Astrocyte of the spinal cord (primary cell): ENCODE measurements around the gene CCNH.

Source experiments
- DNase-seq: peaks from one replicate; pipeline ENCODE4 v3.0.0; 2011; ENCODE audit warnings: low read depth, low spot score
- H3K4me3 ChIP-seq: 2 replicates; pipeline ENCODE4 v1.5.1; 2011; ENCODE audit warnings: low read depth, mild to moderate bottlenecking, low read length, moderate library complexity
- in situ Hi-C: cut with HindIII; loops from 2 replicates; pipeline ENCODE4 v1.10.0; 2017; ENCODE audit warnings: low sequenced_read_pairs
- TF ChIP-seq, protein P1 (sequence below): IDR thresholded peaks from 2 replicates; pipeline ENCODE4 v1.5.1; 2012; ENCODE audit warnings: low read depth, mild to moderate bottlenecking, low read length, inconsistent platforms

CCNH gene

DNA sequence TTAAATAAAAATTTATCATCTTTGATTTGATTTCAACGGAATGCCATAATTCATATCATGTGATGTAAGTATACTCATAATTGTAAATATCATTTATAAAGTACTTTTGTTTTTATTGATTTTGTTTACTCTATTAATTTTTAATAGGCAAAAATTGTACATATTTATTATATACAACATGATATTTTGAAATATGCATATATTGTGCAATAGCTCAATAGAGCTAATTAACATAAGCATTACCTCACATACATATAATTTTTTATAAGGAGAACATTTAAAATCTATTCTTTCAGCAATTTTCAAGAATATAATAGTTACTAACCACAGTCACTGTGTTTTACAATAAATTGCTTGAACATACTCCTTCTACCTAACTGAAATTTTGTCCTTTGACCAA, 25.0 kb upstream of the CCNH start:
- in situ Hi-C loops: no loop called here
- no peak for DNase-seq
- no peak overlapping the region for H3K4me3 ChIP-seq
- TF ChIP-seq, protein P1, sequence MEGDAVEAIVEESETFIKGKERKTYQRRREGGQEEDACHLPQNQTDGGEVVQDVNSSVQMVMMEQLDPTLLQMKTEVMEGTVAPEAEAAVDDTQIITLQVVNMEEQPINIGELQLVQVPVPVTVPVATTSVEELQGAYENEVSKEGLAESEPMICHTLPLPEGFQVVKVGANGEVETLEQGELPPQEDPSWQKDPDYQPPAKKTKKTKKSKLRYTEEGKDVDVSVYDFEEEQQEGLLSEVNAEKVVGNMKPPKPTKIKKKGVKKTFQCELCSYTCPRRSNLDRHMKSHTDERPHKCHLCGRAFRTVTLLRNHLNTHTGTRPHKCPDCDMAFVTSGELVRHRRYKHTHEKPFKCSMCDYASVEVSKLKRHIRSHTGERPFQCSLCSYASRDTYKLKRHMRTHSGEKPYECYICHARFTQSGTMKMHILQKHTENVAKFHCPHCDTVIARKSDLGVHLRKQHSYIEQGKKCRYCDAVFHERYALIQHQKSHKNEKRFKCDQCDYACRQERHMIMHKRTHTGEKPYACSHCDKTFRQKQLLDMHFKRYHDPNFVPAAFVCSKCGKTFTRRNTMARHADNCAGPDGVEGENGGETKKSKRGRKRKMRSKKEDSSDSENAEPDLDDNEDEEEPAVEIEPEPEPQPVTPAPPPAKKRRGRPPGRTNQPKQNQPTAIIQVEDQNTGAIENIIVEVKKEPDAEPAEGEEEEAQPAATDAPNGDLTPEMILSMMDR: no peak

DNA sequence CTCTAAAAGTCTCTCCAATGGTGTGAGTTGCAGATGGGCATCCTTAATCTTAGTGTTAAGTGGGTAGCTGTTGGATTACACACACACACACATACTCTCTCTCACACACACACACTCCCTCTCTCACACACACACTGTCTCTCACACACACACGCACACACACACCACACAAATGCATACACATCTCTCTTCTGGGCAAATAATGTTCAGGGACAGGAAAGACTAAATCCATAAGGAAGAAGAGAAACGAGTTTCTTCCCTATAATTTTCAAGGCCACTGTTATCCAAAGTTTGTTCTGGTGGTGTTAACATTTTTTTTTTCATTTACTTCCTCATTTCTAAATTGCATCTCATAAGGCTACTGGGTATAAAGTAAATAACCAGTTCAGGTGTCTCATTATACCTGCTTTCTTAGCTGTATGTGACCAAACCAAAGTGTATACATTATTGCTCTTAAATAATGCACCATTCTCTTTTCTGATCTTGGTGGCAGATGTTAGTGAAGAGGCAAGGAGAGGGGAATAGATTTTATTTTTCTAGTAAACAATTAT, 22.5 kb upstream of the CCNH start:
- H3K4me3 ChIP-seq: no peak overlapping the region
- in situ Hi-C loops: no loop called here
- DNase-seq: no peak
- TF ChIP-seq, protein P1: no peak

DNA sequence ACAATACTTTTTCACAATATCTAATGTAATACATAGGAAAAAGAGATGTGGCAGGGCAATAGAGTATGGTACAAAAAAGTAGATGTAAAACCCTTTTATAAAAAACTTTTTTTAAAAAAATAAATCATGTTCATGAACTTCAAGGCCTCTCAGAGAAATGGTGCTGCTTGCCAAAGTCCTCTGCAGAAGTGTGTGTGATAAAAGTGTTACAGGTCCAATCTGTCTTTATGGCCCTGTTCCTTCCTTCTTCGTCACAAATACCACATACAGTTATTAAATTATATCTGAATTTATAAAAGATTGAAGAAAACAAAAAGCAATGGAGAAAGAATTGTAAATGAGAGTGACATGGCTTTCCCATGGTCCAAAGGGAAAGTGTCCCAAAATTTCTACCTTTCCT, 21.7 kb upstream of the CCNH start:
- in situ Hi-C loops: no loop called here

DNA sequence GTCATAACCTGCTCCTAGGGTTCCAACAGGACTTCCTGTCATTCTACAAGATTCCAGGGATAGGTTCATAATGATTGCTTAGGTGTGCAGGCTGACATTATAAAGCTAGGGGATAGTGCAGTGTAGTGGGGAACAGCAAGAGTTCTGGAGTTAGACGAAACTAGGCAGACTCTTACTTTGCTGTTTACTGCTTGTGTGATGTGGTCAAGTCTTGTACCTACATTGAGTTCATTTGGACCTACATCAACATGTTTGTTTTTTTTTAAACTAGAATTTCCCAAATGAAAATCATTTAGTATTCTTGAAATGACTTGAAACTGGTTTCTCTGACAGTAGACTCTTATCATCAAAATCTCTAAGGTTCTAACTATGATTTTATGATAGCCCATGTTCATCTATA, 21.2 kb upstream of the CCNH start:
- no peak overlapping the region for H3K4me3 ChIP-seq
- TF ChIP-seq, protein P1: no peak
- no peak for DNase-seq
- in situ Hi-C loops: no loop called here

More for the DNA sequence above, 21.7 kb upstream of the CCNH start:
- no peak for DNase-seq
- TF ChIP-seq, protein P1: no peak
- no peak overlapping the region for H3K4me3 ChIP-seq

DNA sequence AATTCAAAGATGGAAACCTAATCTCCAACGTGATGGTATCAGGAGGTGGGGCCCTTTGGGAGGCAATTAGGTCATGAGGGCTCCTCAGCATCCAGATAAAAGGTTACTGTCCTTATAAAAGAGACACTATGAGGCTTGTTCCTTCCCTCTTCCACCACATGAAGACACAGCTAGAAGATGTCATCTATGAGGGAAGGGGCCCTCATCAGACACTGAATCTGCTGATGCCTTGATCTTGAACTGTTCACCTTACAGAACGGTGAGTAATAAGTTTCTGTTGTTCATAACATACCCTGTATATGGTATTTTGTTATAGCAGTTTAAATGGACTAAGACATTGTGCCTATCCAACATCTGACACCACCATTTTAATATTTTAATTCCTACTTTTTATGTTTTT, 19.7 kb upstream of the CCNH start:
- in situ Hi-C loops: no loop called here
- no peak overlapping the region for H3K4me3 ChIP-seq
- no peak for DNase-seq
- TF ChIP-seq, protein P1: no peak

DNA sequence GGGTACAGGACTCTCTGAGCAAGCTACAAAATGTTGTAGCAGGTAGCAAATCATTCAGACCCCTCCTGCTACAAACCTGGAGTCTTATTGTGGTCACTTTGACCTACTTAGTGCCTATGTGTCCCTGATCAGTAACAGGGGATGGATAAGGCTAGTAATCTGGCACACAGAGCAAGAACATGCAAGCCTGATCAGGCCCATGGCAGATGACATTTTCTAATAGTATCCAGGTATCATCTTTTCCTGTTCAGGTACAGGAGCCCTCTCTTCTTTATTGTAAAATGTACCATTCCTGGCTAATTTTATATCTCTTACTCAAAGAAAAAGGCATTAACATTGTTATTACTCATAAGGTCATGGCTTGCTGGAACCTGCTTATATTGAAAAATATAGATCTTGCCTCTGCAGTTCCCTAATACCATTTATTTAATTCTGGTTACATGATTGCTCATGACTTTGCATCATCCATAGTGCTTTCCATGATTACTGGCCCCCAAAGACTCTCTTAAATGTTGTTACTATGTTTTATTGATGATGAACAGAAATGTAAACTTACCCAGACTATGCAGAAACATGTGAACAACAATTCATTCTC, 18.2 kb upstream of the CCNH start:
- no peak for DNase-seq
- no peak overlapping the region for H3K4me3 ChIP-seq
- TF ChIP-seq, protein P1: no peak
- in situ Hi-C loops: no loop called here
